Articular chondrocyte of knee joint (primary cell): ENCODE results near the gene PCDH11X. TPM values are rescaled to one million over a fixed set of nuclear protein-coding genes. Genes with fewer than 3 reads are reported as not detected.

Experiments used
- small RNA-seq: library from RNA; depleted of rRNA; stranded (forward); fragments of <200 nt; gene quantifications from one replicate; pipeline ENCODE3, GENCODE V24; 2012
- total RNA-seq: library from RNA; depleted of rRNA; stranded (reverse); fragments of >200 nt; gene quantifications from 2 replicates; pipeline ENCODE4 v1.2.3, GENCODE V29; 2012

PCDH11X gene, protein sequence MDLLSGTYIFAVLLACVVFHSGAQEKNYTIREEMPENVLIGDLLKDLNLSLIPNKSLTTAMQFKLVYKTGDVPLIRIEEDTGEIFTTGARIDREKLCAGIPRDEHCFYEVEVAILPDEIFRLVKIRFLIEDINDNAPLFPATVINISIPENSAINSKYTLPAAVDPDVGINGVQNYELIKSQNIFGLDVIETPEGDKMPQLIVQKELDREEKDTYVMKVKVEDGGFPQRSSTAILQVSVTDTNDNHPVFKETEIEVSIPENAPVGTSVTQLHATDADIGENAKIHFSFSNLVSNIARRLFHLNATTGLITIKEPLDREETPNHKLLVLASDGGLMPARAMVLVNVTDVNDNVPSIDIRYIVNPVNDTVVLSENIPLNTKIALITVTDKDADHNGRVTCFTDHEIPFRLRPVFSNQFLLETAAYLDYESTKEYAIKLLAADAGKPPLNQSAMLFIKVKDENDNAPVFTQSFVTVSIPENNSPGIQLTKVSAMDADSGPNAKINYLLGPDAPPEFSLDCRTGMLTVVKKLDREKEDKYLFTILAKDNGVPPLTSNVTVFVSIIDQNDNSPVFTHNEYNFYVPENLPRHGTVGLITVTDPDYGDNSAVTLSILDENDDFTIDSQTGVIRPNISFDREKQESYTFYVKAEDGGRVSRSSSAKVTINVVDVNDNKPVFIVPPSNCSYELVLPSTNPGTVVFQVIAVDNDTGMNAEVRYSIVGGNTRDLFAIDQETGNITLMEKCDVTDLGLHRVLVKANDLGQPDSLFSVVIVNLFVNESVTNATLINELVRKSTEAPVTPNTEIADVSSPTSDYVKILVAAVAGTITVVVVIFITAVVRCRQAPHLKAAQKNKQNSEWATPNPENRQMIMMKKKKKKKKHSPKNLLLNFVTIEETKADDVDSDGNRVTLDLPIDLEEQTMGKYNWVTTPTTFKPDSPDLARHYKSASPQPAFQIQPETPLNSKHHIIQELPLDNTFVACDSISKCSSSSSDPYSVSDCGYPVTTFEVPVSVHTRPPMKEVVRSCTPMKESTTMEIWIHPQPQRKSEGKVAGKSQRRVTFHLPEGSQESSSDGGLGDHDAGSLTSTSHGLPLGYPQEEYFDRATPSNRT (N-terminal part only)
- not detected in 2 replicates for total RNA-seq

GRCh38 chrX:91779135-91779534, at the start of gene PCDH11X:
TSS of gene PCDH11X (plus strand) at chrX:91779375. CDS start at chrX:91835505, 56,130 bp downstream.

Small RNA genes lying within 50 kb of the gene (small RNA-seq; reads per million reads assigned to genes)
- gene RNU2-26P = not detected
